K562 (cell line): ENCODE measurements around the gene RBFOX2. TPM values are rescaled to one million over a fixed set of nuclear protein-coding genes. Genes with fewer than 3 reads are reported as not detected.

Experiments
- ATAC-seq: fragments of 200-7000 bp; cut with Tn5 transposase; 3 replicates; pipeline ENCODE4 v1.9.1; 2020; ENCODE audit warnings: moderate library complexity
- BruUV-seq: library from RNA; stranded (reverse); fragments of 400-500 nt; replicated peaks from 2 replicates; lab custom pipeline; 2021; lab: Mats Ljungman, UMichigan
- CTCF ChIA-PET: fragments of 300-600 bp; formaldehyde crosslinking; extraction: SDS; loops from one replicate; lab custom pipeline; 2021; ENCODE audit warnings: low intra/inter-chr PET ratio; lab: Yijun Ruan, JAX
- POLR2A ChIA-PET: fragments of 300-600, 350-650 bp; sonication (Branson Sonifier 250); formaldehyde crosslinking; extraction: SDS; loops from one replicate; lab custom pipeline; 2021; ENCODE audit warnings: antibody characterized with exemption, inconsistent platforms; lab: Yijun Ruan, JAX
- DNase-seq, 4 experiments: peaks; one replicate each; pipeline versions ENCODE4 v3.0.0 to v3.0.0-alpha.2; 2011 to 2018; ENCODE audit warnings: low spot score in 3 of 4, mixed read lengths in 3 of 4; ENCODE audit errors: extremely low read depth in 1 of 4
- FAIRE-seq: peaks from 2 replicates; lab custom pipeline; 2011; peaks lifted over from hg19 to GRCh38; lab: Jason Lieb, UNC
- H2AFZ ChIP-seq: 2 replicates; pipeline ENCODE4 v1.6.0; 2011; ENCODE audit warnings: low read depth, low read length, control low read depth, inconsistent platforms
- H3K27ac ChIP-seq: fragments of 200-600 bp; 3 replicates; pipeline ENCODE4 v1.8.0; 2011; ENCODE audit warnings: low read depth, mild to moderate bottlenecking, control low read depth, inconsistent platforms, low read length, moderate library complexity, mixed read lengths; ENCODE audit errors: extremely low read depth
- H3K27me3 ChIP-seq, 2 experiments: fragments of 300-600 bp in 1 of 2; 2 replicates in 1 of 2; 3 replicates in 1 of 2; pipeline versions ENCODE4 v1.6.0 to v1.8.0; 2011; ENCODE audit warnings: inconsistent platforms in 2 of 2, low read length in 2 of 2, mild to moderate bottlenecking in 1 of 2, mixed read lengths in 1 of 2, moderate library complexity in 1 of 2; ENCODE audit not compliant: control insufficient read depth in 2 of 2, insufficient read depth in 2 of 2
- H3K36me3 ChIP-seq: fragments of 300-600 bp; 3 replicates; pipeline ENCODE4 v1.8.0; 2011; ENCODE audit warnings: mild to moderate bottlenecking, low read length, inconsistent platforms; ENCODE audit not compliant: control insufficient read depth, insufficient read depth
- H3K4me1 ChIP-seq, 2 experiments: fragments of 200-600 bp in 1 of 2; replicated peaks in 1 of 2; 2 replicates in 1 of 2; 3 replicates in 1 of 2; pipeline versions ENCODE4 v1.5.1 to v1.8.0; 2011; ENCODE audit warnings: inconsistent platforms in 2 of 2, low read length in 2 of 2, mild to moderate bottlenecking in 1 of 2, mixed read lengths in 1 of 2, moderate library complexity in 1 of 2; ENCODE audit not compliant: control insufficient read depth in 2 of 2, insufficient read depth in 2 of 2
- H3K4me2 ChIP-seq: 2 replicates; pipeline ENCODE4 v1.6.1; 2011; ENCODE audit warnings: low read length, control low read depth, inconsistent platforms, mixed read lengths; ENCODE audit not compliant: insufficient read depth
- H3K4me3 ChIP-seq: fragments of 200-600 bp; sonication (generic), shearing (Covaris generic); 2 replicates; pipeline ENCODE4 v1.5.1; 2016; ENCODE audit warnings: control low read depth, inconsistent platforms
- H3K79me2 ChIP-seq: fragments of 200-600 bp; 3 replicates; pipeline ENCODE4 v1.8.0; 2011; ENCODE audit warnings: low read length, inconsistent platforms; ENCODE audit not compliant: control insufficient read depth, insufficient read depth
- H3K9ac ChIP-seq, 2 experiments: 2 replicates each; pipeline versions ENCODE4 v1.6.0 to v1.6.1; 2011; ENCODE audit warnings: low read depth in 2 of 2, low read length in 2 of 2, control low read depth in 1 of 2, inconsistent platforms in 1 of 2, mild to moderate bottlenecking in 1 of 2, mixed read lengths in 1 of 2; ENCODE audit not compliant: insufficient read depth in 1 of 2
- H3K9me1 ChIP-seq: one replicate; pipeline ENCODE4 v1.6.0; 2011; ENCODE audit warnings: inconsistent platforms, mild to moderate bottlenecking, low read length, moderate library complexity; ENCODE audit not compliant: control insufficient read depth, insufficient read depth
- H3K9me3 ChIP-seq: replicated peaks from 2 replicates; pipeline ENCODE4 v1.5.1; 2011; ENCODE audit warnings: low read depth, low read length, inconsistent platforms; ENCODE audit not compliant: control insufficient read depth, insufficient read depth
- H4K20me1 ChIP-seq: replicated peaks from 2 replicates; pipeline ENCODE4 v1.6.1; 2011; ENCODE audit warnings: low read length, inconsistent platforms, mixed read lengths; ENCODE audit not compliant: control insufficient read depth, insufficient read depth
- PCBP2 ChIP-seq: fragments of 200-400 bp; formaldehyde crosslinking; IDR thresholded peaks from 2 replicates; pipeline ENCODE4 v1.6.1; 2018; ENCODE audit warnings: low read length, low read depth, mild to moderate bottlenecking, moderate library complexity; ENCODE audit not compliant: poor library complexity, severe bottlenecking
- SMAD2 ChIP-seq: fragments of 150-350 bp; IDR thresholded peaks from 2 replicates; pipeline ENCODE4 v1.6.1; 2014; ENCODE audit warnings: low read depth, mild to moderate bottlenecking, low read length
- ZBTB8A ChIP-seq: fragments of 450-650 bp; IDR thresholded peaks from 2 replicates; pipeline ENCODE4 v1.6.1; 2018; ENCODE audit warnings: mild to moderate bottlenecking, moderate library complexity; ENCODE audit not compliant: partially characterized antibody
- WGBS: fragments of 100-300 bp; shearing (Covaris generic); methylation state at CpG from one replicate; pipeline ENCODE4 v1.1.6; 2016; ENCODE audit warnings: low coverage, mixed read lengths; ENCODE audit not compliant: insufficient coverage; ENCODE audit errors: missing lambda C conversion rate; 5-methylcytosine and 5-hydroxymethylcytosine counted together
- in situ Hi-C: fragments of 300-500 bp; cut with MboI; formaldehyde crosslinking; loops from 4 replicates; pipeline ENCODE4 v1.15.0; 2018; ENCODE audit warnings: inconsistent platforms, mixed read lengths
- intact Hi-C: fragments of 100-400 bp; cut with micrococcal nuclease; formaldehyde crosslinking; loops from 2 replicates; pipeline ENCODE4 v1.14.2; 2022
- polyA plus RNA-seq, 8 experiments: library from polyadenylated mRNA; depleted of rRNA in 4 of 8; stranded (reverse) in 5 of 8; unstranded in 3 of 8; fragments of >200 nt; fragmentation: Nextera tagmentation in 2 of 8; fragmentation: Illumina TruSeq in 1 of 8; extraction: Ambion mirVana in 2 of 8; extraction: Trizol in 1 of 8; gene quantifications; 2 replicates each; pipeline versions ENCODE4 v1.2.1 to v1.2.3, GENCODE V29; 2011 to 2014; ENCODE audit warnings: inconsistent platforms in 1 of 8, missing spikeins in 1 of 8
- total RNA-seq, 7 experiments: library from RNA; depleted of rRNA in 6 of 7; stranded (reverse); fragments of >200 nt in 6 of 7; fragmentation: Illumina TruSeq in 2 of 7; extraction: Trizol in 2 of 7; gene quantifications; 2 replicates each; pipeline versions ENCODE4 v1.2.1 to v1.2.3, GENCODE V29; 2011 to 2021; ENCODE audit warnings: low replicate concordance in 1 of 7
- TF ChIP-seq, protein P1 (sequence below): fragments of 450-650 bp; IDR thresholded peaks from 2 replicates; pipeline ENCODE4 v1.6.1; 2017; ENCODE audit warnings: mild to moderate bottlenecking, moderate library complexity

The RBFOX2 gene
- total and polyA plus RNA-seq, 9 of the 15 experiments (the other 6 are each of a cell fraction or from before 2014, with no cell fraction given), result 5.8 to 24.8 (median 14.2) TPM

DNA sequence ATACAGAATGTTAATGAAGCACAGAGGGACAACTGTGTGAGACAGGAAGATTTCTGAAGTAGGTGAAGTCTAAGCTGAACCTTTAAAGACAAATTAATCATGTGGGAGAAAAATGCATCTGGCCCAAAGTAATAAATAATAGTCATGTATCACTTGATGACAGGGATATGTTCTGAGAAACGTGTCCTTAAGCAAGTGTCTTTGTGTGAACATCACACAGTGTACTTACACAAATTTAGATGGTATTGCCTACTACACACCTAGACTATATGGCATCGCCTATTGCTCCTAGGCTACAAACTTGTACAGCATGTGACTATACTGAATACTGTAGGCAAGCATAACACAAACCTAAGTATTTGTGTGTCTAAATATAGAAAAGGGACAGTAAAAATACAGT lies 198.3 kb downstream of the RBFOX2 start (continued):
- TF ChIP-seq, protein P1, sequence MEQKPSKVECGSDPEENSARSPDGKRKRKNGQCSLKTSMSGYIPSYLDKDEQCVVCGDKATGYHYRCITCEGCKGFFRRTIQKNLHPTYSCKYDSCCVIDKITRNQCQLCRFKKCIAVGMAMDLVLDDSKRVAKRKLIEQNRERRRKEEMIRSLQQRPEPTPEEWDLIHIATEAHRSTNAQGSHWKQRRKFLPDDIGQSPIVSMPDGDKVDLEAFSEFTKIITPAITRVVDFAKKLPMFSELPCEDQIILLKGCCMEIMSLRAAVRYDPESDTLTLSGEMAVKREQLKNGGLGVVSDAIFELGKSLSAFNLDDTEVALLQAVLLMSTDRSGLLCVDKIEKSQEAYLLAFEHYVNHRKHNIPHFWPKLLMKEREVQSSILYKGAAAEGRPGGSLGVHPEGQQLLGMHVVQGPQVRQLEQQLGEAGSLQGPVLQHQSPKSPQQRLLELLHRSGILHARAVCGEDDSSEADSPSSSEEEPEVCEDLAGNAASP, result no peak
- TF ChIP-seq SMAD2 (no peak), PCBP2 (no peak)
- TF ChIP-seq, all 486 proteins: peak for 0

DNA sequence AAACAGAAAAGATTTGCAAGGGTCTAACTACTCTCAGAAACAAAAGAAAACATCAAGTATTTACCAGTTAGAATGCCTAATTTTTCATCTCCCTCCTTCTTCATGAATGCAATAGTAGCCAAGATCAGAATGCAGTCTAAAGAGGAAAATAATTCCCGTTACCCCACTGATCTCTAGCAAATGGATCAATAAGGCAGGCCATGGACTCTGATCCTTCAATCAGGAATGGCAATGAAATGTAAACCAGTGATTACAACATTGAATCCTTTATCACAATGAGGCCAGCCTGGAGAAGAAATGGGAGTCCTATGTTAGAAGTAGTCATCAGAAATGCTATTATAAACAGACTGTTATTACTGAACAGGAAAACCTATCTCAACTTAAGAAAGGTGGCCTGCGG lies 204.4 kb downstream of the RBFOX2 start:
- H3K9ac ChIP-seq, result no peak overlapping the region
- H3K4me1 ChIP-seq, result no peaks in the 10 kb centered on the region; a peak in 1 of 5 replicates
- no peak for TF ChIP-seq ZBTB8A
- TF ChIP-seq, all 486 proteins: peak for 0
- ChIA-PET CTCF (no interaction called here), POLR2A (no interaction called here)
- no peak for ATAC-seq
- no peaks in the 10 kb centered on the region for H4K20me1 ChIP-seq
- H3K27ac ChIP-seq, result no peak overlapping the region
- H3K27me3 ChIP-seq, result no peaks in the 10 kb centered on the region
- DNase-seq, result no peak
- no peaks in the 10 kb centered on the region for H3K9me1 ChIP-seq
- no peaks in the 10 kb centered on the region for H3K9me3 ChIP-seq
- intact Hi-C loops, result no loop called here
- 86% methylated on average over 2 of the region's 2 CpGs for WGBS
- no TSS peak for BruUV-seq
- H3K4me3 ChIP-seq, result no peak overlapping the region
- H3K4me2 ChIP-seq, result no peak overlapping the region
- in situ Hi-C loops, result no loop called here
- no peaks in the 10 kb centered on the region for H3K36me3 ChIP-seq
- H3K79me2 ChIP-seq, result no peaks in the 10 kb centered on the region
- H2AFZ ChIP-seq, result no peak overlapping the region
- FAIRE-seq, result no peak
